Peyer's patch (tissue), 4 donors: Measurements from ENCODE around the gene CLDN14. TPM values are rescaled to one million over a fixed set of nuclear protein-coding genes. Genes with fewer than 3 reads are reported as not detected.
A peak's percentile ranks its signal among the peaks of the same experiment; 100 is the strongest.

Experiments
- DNase-seq, 3 donors: peaks; one replicate each; pipeline ENCODE4 v3.0.0-alpha.2; 2017 to 2019
- H3K27ac ChIP-seq, 4 donors: fragments of 200-600 bp; sonication (generic); one replicate each; pipeline ENCODE4 v1.5.1; 2016 to 2019
- H3K27me3 ChIP-seq, 2 donors: fragments of 200-600 bp; sonication (generic); one replicate each; pipeline ENCODE4 v1.5.1; 2019
- H3K36me3 ChIP-seq, 3 donors: fragments of 200-600 bp; sonication (generic); one replicate each; pipeline ENCODE4 v1.5.1; 2016 to 2019
- H3K4me1 ChIP-seq, 4 donors: fragments of 200-600 bp; sonication (generic); one replicate each; pipeline ENCODE4 v1.5.1; 2016 to 2019
- H3K4me3 ChIP-seq, 4 donors: fragments of 200-600 bp; sonication (generic); 1 replicate in 3 of 4; 2 replicates in 1 of 4; pipeline ENCODE4 v1.5.1; 2016 to 2019; ENCODE audit warnings: mild to moderate bottlenecking in 1 of 4
- H3K9me3 ChIP-seq, 4 donors: fragments of 200-600 bp; sonication (generic); one replicate each; pipeline ENCODE4 v1.5.1; 2016 to 2019; ENCODE audit warnings: mild to moderate bottlenecking in 1 of 4
- POLR2A ChIP-seq, 2 donors: fragments of 450-650 bp; IDR thresholded peaks; one replicate each; pipeline ENCODE4 v1.5.1; 2017; ENCODE audit warnings: antibody characterized with exemption in 2 of 2, mild to moderate bottlenecking in 2 of 2, moderate library complexity in 2 of 2
- total RNA-seq, 4 donors: library from RNA; depleted of rRNA; stranded (reverse); fragments of >200 nt; gene quantifications; one replicate each; pipeline ENCODE4 v1.1.0, GENCODE V29; 2016
- TF ChIP-seq, protein P1 (sequence below), 6 experiments: fragments of 450-650 bp in 4 of 6; fragments of 200-600 bp in 2 of 6; sonication (generic) in 1 of 6; IDR thresholded peaks; one replicate each; pipeline ENCODE4 v1.5.1; 2017 to 2019; ENCODE audit warnings: antibody characterized with exemption in 6 of 6, mild to moderate bottlenecking in 3 of 6, moderate library complexity in 1 of 6

The CLDN14 gene, protein sequence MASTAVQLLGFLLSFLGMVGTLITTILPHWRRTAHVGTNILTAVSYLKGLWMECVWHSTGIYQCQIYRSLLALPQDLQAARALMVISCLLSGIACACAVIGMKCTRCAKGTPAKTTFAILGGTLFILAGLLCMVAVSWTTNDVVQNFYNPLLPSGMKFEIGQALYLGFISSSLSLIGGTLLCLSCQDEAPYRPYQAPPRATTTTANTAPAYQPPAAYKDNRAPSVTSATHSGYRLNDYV
- total RNA-seq: not detected

DNA sequence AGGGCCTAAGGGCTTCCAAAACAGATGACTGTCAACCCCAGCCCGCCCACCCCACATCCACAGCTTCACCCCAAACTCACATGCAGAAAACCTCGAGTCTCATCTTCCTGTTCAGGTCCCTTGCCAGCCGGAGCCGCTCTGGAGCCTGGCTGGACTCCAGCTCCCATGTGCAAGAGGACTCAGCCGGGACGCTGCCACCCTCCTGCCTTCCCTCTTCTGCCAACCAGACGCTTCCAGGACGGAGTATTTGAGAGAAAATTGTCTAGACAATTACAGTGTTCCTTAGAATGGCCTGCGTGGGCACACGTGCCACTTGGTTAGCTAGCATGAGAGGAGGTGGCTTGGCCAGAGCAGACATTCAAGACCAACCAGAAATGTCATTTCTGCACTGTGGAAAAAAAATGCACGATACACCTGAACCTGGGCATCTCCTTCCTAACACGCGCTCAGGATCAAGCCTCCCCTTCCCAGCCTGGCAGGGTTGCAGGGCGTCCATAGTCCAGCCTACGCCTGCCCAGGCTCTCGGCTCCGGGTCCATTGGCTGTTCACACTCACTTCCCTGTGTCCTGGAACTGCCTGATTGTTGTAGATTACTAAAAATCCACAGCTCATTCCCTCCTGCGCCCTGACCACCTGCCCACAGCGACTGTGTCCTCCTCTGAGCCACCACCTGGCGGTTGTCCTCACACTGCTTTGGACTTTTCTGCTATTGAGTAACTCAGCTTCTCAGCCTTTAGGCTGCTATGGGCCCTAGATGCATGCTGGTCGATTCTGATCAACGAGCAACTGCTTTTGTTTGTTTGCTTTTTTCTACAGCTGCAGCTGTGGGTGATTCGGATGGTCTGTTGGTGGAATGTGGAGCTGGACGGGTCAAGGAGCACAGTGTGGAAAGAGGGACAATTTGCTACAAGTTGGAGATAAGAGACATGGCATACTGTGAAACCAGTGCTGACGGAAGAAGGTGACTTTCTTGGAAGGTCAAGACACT lies at the start of gene CLDN14:
Gene CLDN14 (minus strand): TSS at position 708 of the 988 bp plus-strand sequence. CDS start 18,427 bp downstream, outside the sequence.
- Histone ChIP-seq H3K36me3 (no peaks in the 10 kb centered on the region), H3K27ac (no peak within 1 kb of the TSS)
- DNase-seq: no peak

GRCh38 chr21:36528716-36529115 lies 48.8 kb upstream of the CLDN14 start:
- Histone ChIP-seq H3K9me3 (no peaks in the 10 kb centered on the region), H3K4me3 (no peak overlapping the region), H3K36me3 (no peaks in the 10 kb centered on the region), H3K27me3 (no peaks in the 10 kb centered on the region), H3K4me1 (no peaks in the 10 kb centered on the region), H3K27ac (no peak overlapping the region)
- DNase-seq: no peak
- TF ChIP-seq, protein P1, sequence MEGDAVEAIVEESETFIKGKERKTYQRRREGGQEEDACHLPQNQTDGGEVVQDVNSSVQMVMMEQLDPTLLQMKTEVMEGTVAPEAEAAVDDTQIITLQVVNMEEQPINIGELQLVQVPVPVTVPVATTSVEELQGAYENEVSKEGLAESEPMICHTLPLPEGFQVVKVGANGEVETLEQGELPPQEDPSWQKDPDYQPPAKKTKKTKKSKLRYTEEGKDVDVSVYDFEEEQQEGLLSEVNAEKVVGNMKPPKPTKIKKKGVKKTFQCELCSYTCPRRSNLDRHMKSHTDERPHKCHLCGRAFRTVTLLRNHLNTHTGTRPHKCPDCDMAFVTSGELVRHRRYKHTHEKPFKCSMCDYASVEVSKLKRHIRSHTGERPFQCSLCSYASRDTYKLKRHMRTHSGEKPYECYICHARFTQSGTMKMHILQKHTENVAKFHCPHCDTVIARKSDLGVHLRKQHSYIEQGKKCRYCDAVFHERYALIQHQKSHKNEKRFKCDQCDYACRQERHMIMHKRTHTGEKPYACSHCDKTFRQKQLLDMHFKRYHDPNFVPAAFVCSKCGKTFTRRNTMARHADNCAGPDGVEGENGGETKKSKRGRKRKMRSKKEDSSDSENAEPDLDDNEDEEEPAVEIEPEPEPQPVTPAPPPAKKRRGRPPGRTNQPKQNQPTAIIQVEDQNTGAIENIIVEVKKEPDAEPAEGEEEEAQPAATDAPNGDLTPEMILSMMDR (IDR thresholded peaks at IDR 0.05): no peak
- no peak for TF ChIP-seq POLR2A (IDR thresholded peaks at IDR 0.05)

More for the DNA sequence above, at the start of gene CLDN14:
- H3K27me3 ChIP-seq: no peaks in the 10 kb centered on the region
- peak within 1 kb of the TSS in 1 of 4 donors; percentile 16 for H3K4me3 ChIP-seq
- no peak for TF ChIP-seq POLR2A (IDR thresholded peaks at IDR 0.05)
- TF ChIP-seq, protein P1 (IDR thresholded peaks at IDR 0.05): no peak
- no peaks in the 10 kb centered on the region for H3K4me1 ChIP-seq
- no peaks in the 10 kb centered on the region for H3K9me3 ChIP-seq

DNA sequence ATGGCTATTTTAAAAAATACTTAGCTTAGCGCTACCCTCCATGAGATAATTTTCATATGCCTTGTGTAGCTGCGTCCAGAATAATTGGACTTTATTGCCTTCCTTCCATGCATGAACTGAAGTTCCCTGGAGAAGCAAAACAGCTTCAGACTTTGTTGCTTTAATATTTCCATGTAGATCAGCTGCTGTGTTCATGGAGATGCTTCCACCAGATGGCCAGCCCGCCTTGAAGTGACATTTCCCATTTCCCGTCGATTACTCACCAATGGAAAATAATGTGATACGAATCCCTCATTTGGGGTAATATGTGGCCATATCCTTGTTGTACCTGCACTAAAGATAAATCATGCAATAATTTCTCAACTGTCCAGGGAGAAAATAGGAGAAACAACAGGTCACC lies 47.4 kb upstream of the CLDN14 start:
- Histone ChIP-seq H3K9me3 (no peaks in the 10 kb centered on the region), H3K4me3 (no peak overlapping the region), H3K27ac (no peak overlapping the region), H3K36me3 (no peaks in the 10 kb centered on the region), H3K4me1 (no peaks in the 10 kb centered on the region), H3K27me3 (no peaks in the 10 kb centered on the region)
- TF ChIP-seq, protein P1 (IDR thresholded peaks at IDR 0.05): no peak
- TF ChIP-seq POLR2A (IDR thresholded peaks at IDR 0.05): no peak
- no peak for DNase-seq

DNA sequence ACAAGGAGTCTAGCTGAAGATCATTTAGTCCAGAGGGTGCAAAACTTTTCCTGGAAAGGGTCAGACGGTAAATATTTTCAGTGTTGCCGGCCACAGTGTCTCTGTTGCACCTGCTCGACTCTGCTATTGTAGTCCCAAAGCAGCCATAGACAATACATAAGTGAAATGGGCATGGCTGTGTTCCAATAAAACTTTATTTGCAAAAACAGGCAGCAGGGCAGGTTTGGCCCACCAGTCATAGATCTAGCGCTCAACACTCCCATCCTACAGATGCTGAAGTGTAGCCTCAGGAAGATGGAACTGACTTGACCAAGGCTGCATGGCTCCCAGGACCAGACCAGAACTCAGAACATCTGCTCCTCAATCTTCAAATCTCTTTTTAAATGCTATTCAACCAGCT lies 46.2 kb upstream of the CLDN14 start:
- no peak overlapping the region for H3K4me3 ChIP-seq
- H3K9me3 ChIP-seq: no peaks in the 10 kb centered on the region
- no peak overlapping the region for H3K27ac ChIP-seq
- H3K36me3 ChIP-seq: no peaks in the 10 kb centered on the region
- TF ChIP-seq, protein P1 (IDR thresholded peaks at IDR 0.05): no peak
- no peak for TF ChIP-seq POLR2A (IDR thresholded peaks at IDR 0.05)
- H3K27me3 ChIP-seq: no peaks in the 10 kb centered on the region
- no peak for DNase-seq
- no peaks in the 10 kb centered on the region for H3K4me1 ChIP-seq

- DNase-seq: no peak
- Histone ChIP-seq H3K4me3 (no peak overlapping the region), H3K27me3 (no peaks in the 10 kb centered on the region), H3K36me3 (no peaks in the 10 kb centered on the region), H3K27ac (no peak overlapping the region), H3K9me3 (no peaks in the 10 kb centered on the region), H3K4me1 (no peaks in the 10 kb centered on the region)
- TF ChIP-seq, protein P1 (IDR thresholded peaks at IDR 0.05): no peak
- no peak for TF ChIP-seq POLR2A (IDR thresholded peaks at IDR 0.05)
Observed at GRCh38 chr21:36524477-36524876, 44.6 kb upstream of the CLDN14 start.
